ENCODE data around the gene MRPS16. TPM values are rescaled to one million over a fixed set of nuclear protein-coding genes. Genes with fewer than 3 reads are reported as not detected.

MRPS16 gene
- total RNA-seq, 1 donor from 2014 or later = 52.5 TPM

DNA sequence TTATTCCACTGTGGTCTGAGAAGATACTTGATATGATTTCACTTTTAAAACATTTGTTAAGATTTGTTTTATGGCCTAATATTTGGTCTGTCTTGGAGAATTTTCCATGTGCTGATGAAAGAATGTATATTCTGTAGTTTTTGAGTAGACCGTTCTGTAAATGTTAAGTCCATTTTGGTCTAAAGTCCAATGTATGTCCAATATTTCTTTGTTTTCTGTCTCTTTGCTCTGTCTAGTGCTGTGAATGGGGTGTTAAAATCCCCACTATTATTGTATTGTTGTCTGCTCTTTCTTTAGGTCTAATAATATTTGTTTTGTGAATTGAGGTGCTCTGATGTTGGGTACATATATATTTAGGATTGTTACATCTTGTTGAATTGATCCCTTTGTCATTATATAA is 36.7 kb downstream of the MRPS16 start:
- DNase-seq = no peak
- no peak overlapping the region for H3K4me3 ChIP-seq
- peaks cover 16% of the 10 kb centered on the region for H3K36me3 ChIP-seq
- H3K27me3 ChIP-seq = no peaks in the 10 kb centered on the region
- ATAC-seq = no peak
- no peaks in the 10 kb centered on the region for H3K9me3 ChIP-seq
- intact Hi-C loops (cut with DNase I) = no loop called here
- H3K27ac ChIP-seq = no peak overlapping the region
- TF ChIP-seq, protein P1, sequence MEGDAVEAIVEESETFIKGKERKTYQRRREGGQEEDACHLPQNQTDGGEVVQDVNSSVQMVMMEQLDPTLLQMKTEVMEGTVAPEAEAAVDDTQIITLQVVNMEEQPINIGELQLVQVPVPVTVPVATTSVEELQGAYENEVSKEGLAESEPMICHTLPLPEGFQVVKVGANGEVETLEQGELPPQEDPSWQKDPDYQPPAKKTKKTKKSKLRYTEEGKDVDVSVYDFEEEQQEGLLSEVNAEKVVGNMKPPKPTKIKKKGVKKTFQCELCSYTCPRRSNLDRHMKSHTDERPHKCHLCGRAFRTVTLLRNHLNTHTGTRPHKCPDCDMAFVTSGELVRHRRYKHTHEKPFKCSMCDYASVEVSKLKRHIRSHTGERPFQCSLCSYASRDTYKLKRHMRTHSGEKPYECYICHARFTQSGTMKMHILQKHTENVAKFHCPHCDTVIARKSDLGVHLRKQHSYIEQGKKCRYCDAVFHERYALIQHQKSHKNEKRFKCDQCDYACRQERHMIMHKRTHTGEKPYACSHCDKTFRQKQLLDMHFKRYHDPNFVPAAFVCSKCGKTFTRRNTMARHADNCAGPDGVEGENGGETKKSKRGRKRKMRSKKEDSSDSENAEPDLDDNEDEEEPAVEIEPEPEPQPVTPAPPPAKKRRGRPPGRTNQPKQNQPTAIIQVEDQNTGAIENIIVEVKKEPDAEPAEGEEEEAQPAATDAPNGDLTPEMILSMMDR (IDR thresholded peaks at IDR 0.05) = no peak
- H3K4me1 ChIP-seq = no peaks in the 10 kb centered on the region

DNA sequence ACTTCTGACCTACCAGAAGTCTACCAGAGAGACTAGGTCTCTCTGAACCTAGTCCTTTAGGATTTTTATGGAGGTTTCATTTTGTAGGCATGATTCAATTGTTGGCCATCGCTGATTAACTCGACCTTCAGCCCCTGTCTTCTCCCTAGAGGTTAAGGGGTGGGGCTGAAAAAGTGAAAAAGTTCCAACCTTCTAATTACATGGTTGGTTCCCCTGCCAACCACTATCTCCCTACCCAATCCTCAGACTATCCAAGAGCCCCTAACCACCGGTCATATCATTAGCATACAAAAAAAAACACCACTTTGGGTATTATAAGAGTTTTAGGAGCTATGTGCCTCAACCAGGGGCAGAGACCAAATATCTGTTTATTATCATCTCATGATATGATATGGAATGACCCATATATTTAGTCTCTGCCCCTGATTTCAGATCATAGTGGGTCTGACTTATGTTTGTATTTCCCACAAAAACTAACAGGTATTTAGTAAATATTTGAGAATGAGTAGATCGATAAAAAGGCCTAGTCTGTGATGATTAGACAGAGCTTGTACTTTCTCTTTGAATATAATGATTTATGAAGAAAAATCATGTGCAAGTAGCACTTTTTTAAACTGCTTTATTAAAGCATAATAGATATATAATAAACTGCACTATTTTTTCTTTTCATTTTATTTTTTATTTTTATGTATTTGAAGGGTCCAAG is 41.2 kb downstream of the MRPS16 start:
- intact Hi-C loops (cut with DNase I) = no loop called here
- DNase-seq = no peak
- Histone ChIP-seq H3K36me3 (peaks cover 11% of the 10 kb centered on the region), H3K4me1 (no peaks in the 10 kb centered on the region), H3K27me3 (no peaks in the 10 kb centered on the region), H3K27ac (no peak overlapping the region), H3K4me3 (no peak overlapping the region), H3K9me3 (no peaks in the 10 kb centered on the region)
- TF ChIP-seq, protein P1 (IDR thresholded peaks at IDR 0.05) = no peak
- no peak for ATAC-seq

- intact Hi-C loops (cut with DNase I) = no loop called here
- H3K9me3 ChIP-seq = no peaks in the 10 kb centered on the region
- DNase-seq (no peak), ATAC-seq (no peak)
- H3K27ac ChIP-seq = no peak overlapping the region
- no peaks in the 10 kb centered on the region for H3K27me3 ChIP-seq
- no peak overlapping the region for H3K4me3 ChIP-seq
- H3K4me1 ChIP-seq = no peaks in the 10 kb centered on the region
- TF ChIP-seq, protein P1 (IDR thresholded peaks at IDR 0.05) = no peak
- H3K36me3 ChIP-seq = peaks cover 11% of the 10 kb centered on the region
Observed at GRCh38 chr10:73210395-73211105, 41.9 kb downstream of the MRPS16 start.

- peaks cover 11% of the 10 kb centered on the region for H3K36me3 ChIP-seq
- no peak overlapping the region for H3K27ac ChIP-seq
- no peaks in the 10 kb centered on the region for H3K27me3 ChIP-seq
- H3K4me1 ChIP-seq = no peaks in the 10 kb centered on the region
- no peak for ATAC-seq
- DNase-seq = no peak
- TF ChIP-seq, protein P1 (IDR thresholded peaks at IDR 0.05) = no peak
- no peak overlapping the region for H3K4me3 ChIP-seq
- no peaks in the 10 kb centered on the region for H3K9me3 ChIP-seq
- intact Hi-C loops (cut with DNase I) = no loop called here
Observed at GRCh38 chr10:73209705-73210104, 42.7 kb downstream of the MRPS16 start.

- no peak overlapping the region for H3K27ac ChIP-seq
- no peaks in the 10 kb centered on the region for H3K27me3 ChIP-seq
- H3K4me1 ChIP-seq = no peaks in the 10 kb centered on the region
- ATAC-seq (no peak), DNase-seq (no peak)
- intact Hi-C loops (cut with DNase I) = no loop called here
- H3K4me3 ChIP-seq = no peak overlapping the region
- TF ChIP-seq, protein P1 (IDR thresholded peaks at IDR 0.05) = no peak
- no peaks in the 10 kb centered on the region for H3K9me3 ChIP-seq
- peaks cover 11% of the 10 kb centered on the region for H3K36me3 ChIP-seq
Observed at GRCh38 chr10:73207883-73208282, 44.6 kb downstream of the MRPS16 start.

Measured in upper lobe of right lung (tissue), 1 donor.